Body of pancreas (tissue), 4 donors: Measurements from ENCODE around the gene PCDH8.

Experiments
- CTCF ChIP-seq, 7 experiments: fragments of 450-650 bp in 4 of 7; fragments of 200-600 bp in 3 of 7; sonication (generic) in 3 of 7; IDR thresholded peaks; one replicate each; pipeline ENCODE4 v1.5.1; 2016 to 2019; ENCODE audit warnings: antibody characterized with exemption in 7 of 7
- POLR2A ChIP-seq, 3 donors: fragments of 450-650 bp; IDR thresholded peaks; one replicate each; pipeline ENCODE4 v1.6.1; 2016; ENCODE audit warnings: antibody characterized with exemption in 3 of 3, mild to moderate bottlenecking in 2 of 3

DNA sequence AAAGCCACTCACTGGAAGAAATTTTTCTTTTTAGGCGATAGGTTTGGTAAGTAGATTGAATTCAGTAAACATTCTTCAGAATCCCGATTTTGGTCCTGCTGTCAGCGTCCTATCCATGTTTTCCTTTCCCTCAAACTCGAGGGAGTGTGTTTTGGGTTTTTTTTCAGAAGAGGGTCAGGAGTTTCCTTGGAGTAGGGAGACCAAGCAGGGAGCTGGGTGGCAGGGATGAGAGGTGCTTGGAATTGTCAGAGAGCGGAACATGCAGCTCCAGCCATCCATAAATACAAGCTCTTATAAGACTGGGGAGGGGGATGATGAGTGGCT is 1.6 kb upstream of the PCDH8 start:
- no peak for TF ChIP-seq CTCF (IDR thresholded peaks at IDR 0.05)
- TF ChIP-seq POLR2A (IDR thresholded peaks at IDR 0.05) = no peak
